Karpas-422 (cell line): ENCODE data around the gene SCRT2. TPM values are rescaled to one million over a fixed set of nuclear protein-coding genes. Genes with fewer than 3 reads are reported as not detected.

Experiments used
- DNase-seq: peaks from one replicate; pipeline ENCODE4 v3.0.0-alpha.2; 2015
- H2AFZ ChIP-seq: fragments of 200-600 bp; sonication (generic); 2 replicates; pipeline ENCODE4 v1.6.1; 2014; ENCODE audit warnings: antibody characterized with exemption, low read length, mixed read lengths
- H3K27ac ChIP-seq: fragments of 200-600 bp; sonication (generic); 2 replicates; pipeline ENCODE4 v1.5.1; 2014; ENCODE audit warnings: mild to moderate bottlenecking, low read length, moderate library complexity
- H3K27me3 ChIP-seq: fragments of 200-600 bp; sonication (generic); 2 replicates; pipeline ENCODE4 v1.6.1; 2014; ENCODE audit warnings: low read length, mixed read lengths
- H3K36me3 ChIP-seq: fragments of 200-600 bp; sonication (generic); 2 replicates; pipeline ENCODE4 v1.6.1; 2014; ENCODE audit warnings: low read length, mixed read lengths; ENCODE audit not compliant: insufficient read depth
- H3K4me1 ChIP-seq: fragments of 200-600 bp; sonication (generic); 2 replicates; pipeline ENCODE4 v1.6.1; 2014; ENCODE audit warnings: mild to moderate bottlenecking, low read length, mixed read lengths
- H3K4me2 ChIP-seq: fragments of 200-600 bp; sonication (generic); 2 replicates; pipeline ENCODE4 v1.6.1; 2014; ENCODE audit warnings: low read length, low read depth, mild to moderate bottlenecking; ENCODE audit not compliant: poor library complexity, severe bottlenecking
- H3K4me3 ChIP-seq: fragments of 200-600 bp; sonication (generic); 2 replicates; pipeline ENCODE4 v1.5.1; 2014; ENCODE audit warnings: mild to moderate bottlenecking, antibody characterized with exemption, low read length, mixed read lengths
- H3K79me2 ChIP-seq: fragments of 200-600 bp; sonication (generic); 2 replicates; pipeline ENCODE4 v1.6.1; 2014; ENCODE audit warnings: mild to moderate bottlenecking, low read length, mixed read lengths
- H3K9ac ChIP-seq: fragments of 200-600 bp; sonication (generic); 2 replicates; pipeline ENCODE4 v1.6.0; 2014; ENCODE audit warnings: low read length
- H3K9me2 ChIP-seq: fragments of 200-600 bp; sonication (generic), shearing (Covaris generic); replicated peaks from 2 replicates; pipeline ENCODE4 v1.6.0; 2014; ENCODE audit warnings: mild to moderate bottlenecking, low read length, moderate library complexity; ENCODE audit not compliant: insufficient read depth
- H3K9me3 ChIP-seq: fragments of 300-700, 200-600 bp; sonication (generic); 2 replicates; pipeline ENCODE4 v1.6.1; 2014; ENCODE audit warnings: low read length, mixed read lengths
- H4K20me1 ChIP-seq: fragments of 200-600 bp; sonication (generic); 2 replicates; pipeline ENCODE4 v1.6.1; 2014; ENCODE audit warnings: mild to moderate bottlenecking, antibody characterized with exemption, low read length, low read depth; ENCODE audit not compliant: insufficient read depth
- total RNA-seq: library from RNA; depleted of rRNA; stranded (reverse); fragments of >200 nt; shearing (Covaris generic); gene quantifications from 2 replicates; pipeline ENCODE4 v1.2.3, GENCODE V29; 2014; ENCODE audit warnings: low replicate concordance

Gene SCRT2
- total RNA-seq, 1 experiment from 2014 or later: not detected

DNA sequence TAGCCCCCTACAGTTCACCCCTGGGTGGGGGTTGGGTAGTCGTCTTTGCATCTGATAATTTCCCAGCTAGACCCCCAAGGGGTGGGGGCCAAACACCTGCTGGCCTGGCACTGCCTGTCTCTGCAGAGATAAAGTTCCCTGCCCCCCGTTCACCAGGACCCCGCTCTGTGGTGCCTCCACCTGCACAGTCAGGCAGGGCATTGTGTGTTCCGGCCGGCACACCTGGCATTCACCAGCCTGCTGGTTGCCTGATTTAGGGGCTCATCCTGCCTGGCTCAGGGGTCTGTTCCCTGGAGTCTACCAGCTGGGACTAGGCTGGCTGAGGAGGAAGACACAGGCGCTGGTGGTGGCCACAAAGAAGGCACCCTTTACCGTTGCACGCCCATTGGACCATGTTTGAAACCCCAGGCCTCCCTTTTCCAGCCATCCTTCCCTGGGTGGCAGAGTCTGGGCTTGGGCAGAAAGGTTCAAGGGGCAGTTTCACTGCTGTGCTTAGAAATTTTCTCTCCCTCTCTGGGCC, 30.8 kb upstream of the SCRT2 start:
- H2AFZ ChIP-seq: no peak overlapping the region

DNA sequence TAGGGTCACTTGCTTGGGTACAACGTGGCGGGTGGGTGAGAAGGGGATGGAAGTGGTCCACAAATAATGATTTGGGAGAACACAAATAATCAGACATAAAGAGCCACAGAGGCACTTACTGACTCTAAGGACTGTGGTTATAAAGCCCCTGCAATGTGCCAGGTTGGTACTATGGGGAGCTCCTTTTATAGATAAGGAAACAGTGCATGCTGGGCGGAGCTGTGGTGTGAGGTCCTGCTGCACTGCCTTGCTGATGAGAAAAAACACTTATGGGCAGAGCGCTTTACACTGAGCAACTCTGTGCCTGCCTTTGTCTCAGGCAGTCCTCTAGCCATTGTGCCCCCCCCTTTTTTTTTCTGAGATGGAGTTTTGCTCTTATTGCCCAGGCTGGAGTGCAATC, 29.1 kb upstream of the SCRT2 start:
- no peak overlapping the region for H3K4me3 ChIP-seq
- H3K79me2 ChIP-seq: no peaks in the 10 kb centered on the region
- H2AFZ ChIP-seq: no peak overlapping the region
- H3K9ac ChIP-seq: no peak overlapping the region
- no peaks in the 10 kb centered on the region for H3K9me2 ChIP-seq
- H3K27ac ChIP-seq: no peak overlapping the region
- no peaks in the 10 kb centered on the region for H3K4me1 ChIP-seq
- DNase-seq: no peak
- no peak overlapping the region for H3K4me2 ChIP-seq
- H4K20me1 ChIP-seq: no peaks in the 10 kb centered on the region
- H3K36me3 ChIP-seq: no peaks in the 10 kb centered on the region
- no peaks in the 10 kb centered on the region for H3K27me3 ChIP-seq
- no peaks in the 10 kb centered on the region for H3K9me3 ChIP-seq

More for the DNA sequence above, 30.8 kb upstream of the SCRT2 start:
- Histone ChIP-seq H3K4me3 (no peak overlapping the region), H3K36me3 (no peaks in the 10 kb centered on the region), H3K4me1 (no peaks in the 10 kb centered on the region), H3K27me3 (no peaks in the 10 kb centered on the region), H3K9ac (no peak overlapping the region), H3K4me2 (no peak overlapping the region), H3K9me3 (no peaks in the 10 kb centered on the region), H4K20me1 (no peaks in the 10 kb centered on the region), H3K27ac (no peak overlapping the region), H3K79me2 (no peaks in the 10 kb centered on the region), H3K9me2 (no peaks in the 10 kb centered on the region)
- DNase-seq: no peak

DNA sequence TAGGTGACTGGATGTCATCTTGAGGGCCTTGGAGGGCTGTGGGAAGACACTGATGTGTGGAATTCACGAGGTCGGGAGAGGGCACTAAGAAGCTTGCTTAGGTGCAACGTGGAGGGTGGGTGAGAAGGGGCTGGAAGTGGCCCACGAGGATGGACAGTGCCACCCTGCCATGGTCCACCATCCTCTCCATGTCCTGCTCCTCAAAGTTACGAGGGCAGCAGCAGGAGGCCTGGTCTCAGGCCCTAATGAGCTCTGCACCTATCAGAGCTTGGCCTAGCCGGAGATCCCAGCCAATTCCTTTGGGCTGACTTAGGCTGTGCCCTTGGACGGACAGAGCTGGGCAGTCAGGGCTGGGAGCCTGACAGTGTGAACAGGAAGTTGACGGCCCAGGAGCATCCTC, 27.8 kb upstream of the SCRT2 start:
- Histone ChIP-seq H3K27me3 (no peaks in the 10 kb centered on the region), H3K27ac (no peak overlapping the region), H3K9me2 (no peaks in the 10 kb centered on the region), H3K4me1 (no peaks in the 10 kb centered on the region), H2AFZ (no peak overlapping the region), H3K9ac (no peak overlapping the region), H3K4me2 (no peak overlapping the region), H3K4me3 (no peak overlapping the region), H3K36me3 (no peaks in the 10 kb centered on the region), H4K20me1 (no peaks in the 10 kb centered on the region), H3K9me3 (no peaks in the 10 kb centered on the region), H3K79me2 (no peaks in the 10 kb centered on the region)
- DNase-seq: no peak

DNA sequence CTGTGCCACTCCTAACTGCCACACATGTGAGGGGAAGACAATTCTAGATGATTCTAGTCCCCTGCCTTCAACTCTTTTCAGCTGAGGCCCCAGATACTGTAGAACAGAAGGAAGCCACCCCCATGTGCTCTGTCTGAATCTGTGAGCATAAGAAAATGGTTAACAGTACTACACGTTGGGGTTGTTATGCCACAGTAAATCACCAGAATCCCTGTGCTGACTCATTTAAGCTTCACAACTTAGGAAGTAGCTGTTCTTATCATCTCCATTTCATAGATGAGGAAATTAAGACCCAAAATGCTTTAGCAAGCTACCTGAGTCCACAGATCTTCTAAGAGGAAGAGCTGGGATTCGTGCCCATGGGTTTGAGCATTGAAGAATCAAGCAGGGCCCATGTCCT, 27.4 kb upstream of the SCRT2 start:
- no peak overlapping the region for H3K4me2 ChIP-seq
- no peaks in the 10 kb centered on the region; the same call in 1 of the 2 replicates for H4K20me1 ChIP-seq
- H2AFZ ChIP-seq: no peak overlapping the region

DNA sequence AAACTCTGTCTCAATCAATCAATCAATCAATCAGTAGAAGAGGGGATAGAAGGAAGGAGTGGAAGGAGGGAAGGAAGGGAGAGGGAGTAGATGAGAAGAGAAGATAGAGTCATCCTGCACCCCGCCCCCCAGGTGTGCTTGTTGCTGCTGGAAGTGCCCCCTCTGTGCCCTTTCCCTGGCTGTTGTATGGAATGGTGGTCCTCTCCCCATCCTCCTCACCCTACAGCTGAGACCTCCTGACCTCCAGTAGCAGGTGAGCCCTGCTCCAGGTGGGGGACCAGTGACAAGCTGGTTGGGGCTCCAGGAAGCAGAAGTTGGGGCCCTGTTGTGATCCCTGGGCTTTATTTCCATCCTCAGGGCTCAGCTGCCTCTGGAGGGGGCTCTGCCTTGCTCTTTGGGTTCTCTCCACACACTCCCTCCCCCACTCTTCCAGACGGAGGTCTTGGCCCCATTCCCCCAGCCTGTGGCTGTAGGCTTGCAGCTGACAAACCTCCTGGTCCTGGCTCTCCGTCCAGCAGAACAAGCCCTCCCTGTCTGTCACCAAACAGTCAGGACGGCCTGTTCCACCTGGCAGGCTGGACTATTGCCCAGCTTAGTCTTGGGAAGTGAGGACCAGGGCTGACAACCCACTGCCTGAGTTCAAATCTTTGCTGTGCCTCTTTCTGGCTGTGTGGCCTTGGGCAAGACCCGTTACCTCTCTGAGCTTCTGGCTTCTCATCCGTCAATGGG, 26.0 kb upstream of the SCRT2 start:
- Histone ChIP-seq H3K9me3 (no peaks in the 10 kb centered on the region), H4K20me1 (no peaks in the 10 kb centered on the region; the same call in 1 of the 2 replicates)

More for the DNA sequence above, 27.4 kb upstream of the SCRT2 start:
- Histone ChIP-seq H3K9me3 (no peaks in the 10 kb centered on the region), H3K79me2 (no peaks in the 10 kb centered on the region), H3K27me3 (no peaks in the 10 kb centered on the region), H3K4me3 (no peak overlapping the region), H3K36me3 (no peaks in the 10 kb centered on the region), H3K4me1 (no peaks in the 10 kb centered on the region), H3K9me2 (no peaks in the 10 kb centered on the region), H3K9ac (no peak overlapping the region), H3K27ac (no peak overlapping the region)
- DNase-seq: no peak

DNA sequence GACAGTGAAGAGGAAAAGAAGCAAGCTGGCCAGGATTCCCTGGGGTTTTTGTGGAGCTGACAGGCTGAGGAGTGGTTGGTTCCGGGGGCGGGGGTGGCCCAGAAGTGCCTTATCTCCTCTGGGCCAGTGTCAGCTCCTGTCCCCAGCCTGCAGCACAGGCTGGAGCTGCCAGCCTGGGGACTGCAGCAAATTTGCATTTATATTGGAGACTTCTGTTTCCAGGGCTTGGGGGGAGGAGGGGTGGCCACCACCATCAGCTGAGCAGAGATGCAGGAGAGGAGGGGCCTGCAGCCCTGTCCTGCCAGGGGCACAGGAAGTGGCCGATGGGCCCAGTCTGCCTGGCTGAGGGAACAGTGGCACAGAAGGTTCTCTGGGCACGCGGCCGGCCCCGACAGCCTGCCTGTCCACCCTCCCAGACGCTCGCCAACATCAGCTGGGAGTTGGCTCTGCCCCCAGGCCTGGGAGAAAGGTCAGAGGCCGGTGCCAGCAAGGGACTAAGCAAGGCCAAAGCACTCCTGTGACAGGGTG, 24.3 kb upstream of the SCRT2 start:
- Histone ChIP-seq H2AFZ (no peak overlapping the region), H3K36me3 (no peaks in the 10 kb centered on the region), H3K27me3 (no peaks in the 10 kb centered on the region), H3K4me3 (no peak overlapping the region), H3K79me2 (no peaks in the 10 kb centered on the region), H3K27ac (no peak overlapping the region), H3K4me2 (no peak overlapping the region), H3K9me3 (no peaks in the 10 kb centered on the region), H3K4me1 (no peaks in the 10 kb centered on the region), H3K9me2 (no peaks in the 10 kb centered on the region), H3K9ac (no peak overlapping the region), H4K20me1 (no peaks in the 10 kb centered on the region; the same call in 1 of the 2 replicates)
- DNase-seq: no peak

More for the DNA sequence above, 26.0 kb upstream of the SCRT2 start:
- H3K4me3 ChIP-seq: no peak overlapping the region
- H2AFZ ChIP-seq: no peak overlapping the region
- no peak for DNase-seq
- no peak overlapping the region for H3K27ac ChIP-seq
- no peaks in the 10 kb centered on the region for H3K9me2 ChIP-seq
- no peaks in the 10 kb centered on the region for H3K4me1 ChIP-seq
- H3K36me3 ChIP-seq: no peaks in the 10 kb centered on the region
- no peak overlapping the region for H3K4me2 ChIP-seq
- no peaks in the 10 kb centered on the region for H3K79me2 ChIP-seq
- H3K27me3 ChIP-seq: no peaks in the 10 kb centered on the region
- H3K9ac ChIP-seq: no peak overlapping the region

DNA sequence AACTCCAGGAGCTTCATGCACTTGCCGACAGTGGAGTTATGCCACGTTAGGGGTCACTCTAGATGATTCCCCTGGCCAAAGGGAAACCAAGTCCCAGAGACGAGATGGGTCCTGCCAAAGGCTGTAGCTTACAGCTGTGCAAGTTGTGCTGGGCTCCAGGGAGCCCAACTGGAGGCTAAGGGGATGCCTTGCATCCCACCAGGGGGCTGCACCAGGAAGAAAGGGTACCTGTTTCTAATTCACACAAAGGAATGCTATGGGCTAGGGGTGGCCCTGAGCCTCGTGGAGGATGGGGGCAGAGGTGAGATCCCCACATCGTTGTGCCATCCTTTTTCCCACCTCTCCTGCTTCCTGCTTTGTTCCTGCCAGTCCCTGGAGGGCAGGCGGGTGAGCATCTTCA, 23.7 kb upstream of the SCRT2 start:
- no peak overlapping the region for H3K9ac ChIP-seq
- no peaks in the 10 kb centered on the region for H3K79me2 ChIP-seq
- H3K9me3 ChIP-seq: no peaks in the 10 kb centered on the region

DNA sequence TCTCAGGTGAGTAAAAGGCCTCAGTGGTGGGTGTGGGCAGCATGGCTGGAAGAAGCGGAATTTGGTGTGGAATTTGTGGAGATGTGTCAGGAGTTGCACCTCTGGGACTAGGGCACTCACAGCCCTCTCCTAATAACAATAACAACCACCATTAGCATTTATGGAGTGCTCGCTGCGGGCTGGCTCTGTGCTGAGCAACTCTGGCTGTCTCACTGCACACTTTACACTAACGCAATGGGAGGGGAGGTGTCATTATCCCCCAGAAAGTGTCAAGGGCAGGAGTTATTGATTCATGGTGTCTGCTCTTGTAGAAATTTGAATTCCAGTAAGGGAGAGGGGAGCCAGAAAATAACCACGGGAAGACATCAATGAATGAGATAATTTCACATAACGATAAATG, 22.7 kb upstream of the SCRT2 start:
- H3K9ac ChIP-seq: no peak overlapping the region
- H3K79me2 ChIP-seq: no peaks in the 10 kb centered on the region
- no peaks in the 10 kb centered on the region for H3K4me1 ChIP-seq
- no peaks in the 10 kb centered on the region for H3K9me3 ChIP-seq
- DNase-seq: no peak
- H3K27me3 ChIP-seq: no peaks in the 10 kb centered on the region
- H4K20me1 ChIP-seq: no peaks in the 10 kb centered on the region; the same call in 1 of the 2 replicates
- H3K9me2 ChIP-seq: no peaks in the 10 kb centered on the region
- H2AFZ ChIP-seq: no peak overlapping the region
- H3K36me3 ChIP-seq: no peaks in the 10 kb centered on the region
- H3K4me3 ChIP-seq: no peak overlapping the region
- H3K27ac ChIP-seq: no peak overlapping the region
- no peak overlapping the region for H3K4me2 ChIP-seq

More for the DNA sequence above, 23.7 kb upstream of the SCRT2 start:
- no peaks in the 10 kb centered on the region for H3K4me1 ChIP-seq
- no peaks in the 10 kb centered on the region for H3K9me2 ChIP-seq
- no peak for DNase-seq
- no peak overlapping the region for H3K4me3 ChIP-seq
- no peaks in the 10 kb centered on the region for H3K27me3 ChIP-seq
- no peaks in the 10 kb centered on the region for H3K36me3 ChIP-seq
- no peak overlapping the region for H2AFZ ChIP-seq
- H3K27ac ChIP-seq: no peak overlapping the region
- H3K4me2 ChIP-seq: no peak overlapping the region
- H4K20me1 ChIP-seq: no peaks in the 10 kb centered on the region; the same call in 1 of the 2 replicates
